NCI-H2107 (cell line): ENCODE data around the gene FEZF2.

Experiments
- DNase-seq: peaks from one replicate; lab custom pipeline; 2025; lab: John Stamatoyannopoulos, UW

Gene FEZF2

DNA sequence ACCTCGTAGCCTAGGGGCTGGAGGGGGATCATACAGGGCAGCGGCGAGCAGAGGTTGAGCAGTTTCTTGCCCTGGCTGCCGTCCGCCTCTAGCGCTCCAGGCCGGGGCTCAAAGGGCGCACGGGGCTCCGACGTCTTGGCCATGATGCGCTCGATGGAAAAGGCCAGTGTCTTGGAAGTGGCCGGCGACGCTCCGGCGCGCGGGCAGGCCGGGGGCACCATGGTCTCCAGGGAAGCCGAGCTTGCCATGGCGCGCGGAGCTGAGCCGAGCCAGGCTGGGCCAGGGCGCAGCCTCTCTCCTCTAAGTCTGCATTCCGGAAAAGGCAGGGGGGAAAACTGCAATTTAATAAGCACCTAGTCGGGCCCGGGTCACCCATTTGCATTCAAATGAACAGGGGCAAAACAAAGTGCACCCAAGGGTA, 719 bp downstream of the FEZF2 start:
- no peak for DNase-seq

DNA sequence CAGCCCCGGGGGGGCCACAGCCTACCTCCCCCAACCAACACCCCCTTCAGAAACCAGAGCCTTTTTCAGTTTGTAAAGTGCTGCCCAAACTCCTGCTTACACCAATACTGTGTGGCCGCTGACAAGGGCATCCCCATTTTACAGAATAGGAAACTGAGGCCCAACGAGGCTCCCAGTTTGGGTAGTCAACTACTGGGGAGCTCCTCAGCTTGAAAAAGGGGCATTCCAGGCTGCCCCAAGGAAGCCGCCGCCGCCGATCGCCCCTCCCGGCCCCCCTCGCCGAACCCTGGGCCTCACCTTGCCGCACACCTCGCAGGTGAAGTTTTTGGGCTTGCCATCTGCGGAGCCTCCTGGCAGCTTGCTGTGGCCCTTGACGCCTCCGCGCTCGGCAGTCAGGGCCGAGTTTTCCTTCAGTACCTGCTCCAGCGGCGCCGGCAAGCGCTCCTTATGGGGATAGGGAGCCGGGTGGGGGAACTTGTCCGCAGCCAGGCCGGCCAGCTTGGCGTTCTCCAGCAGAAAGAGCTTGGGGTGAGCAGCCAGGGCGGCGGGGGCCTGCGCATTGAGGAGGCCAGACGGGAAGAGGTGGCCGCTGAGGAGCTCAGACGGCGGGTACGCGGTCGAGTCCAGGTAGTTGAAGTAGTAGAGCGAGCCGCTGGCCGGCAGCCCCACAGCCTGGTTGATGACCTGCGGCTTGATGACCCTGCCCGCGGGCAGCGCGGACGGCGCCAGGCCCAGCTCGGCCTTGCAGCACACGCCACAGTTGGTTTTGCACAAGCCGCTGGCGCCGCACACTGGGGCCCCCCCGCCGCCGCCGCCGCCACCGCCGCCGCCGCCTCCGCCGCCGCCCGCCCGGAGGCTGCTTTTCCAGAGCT, 1.4 kb downstream of the FEZF2 start:
- no peak for DNase-seq

DNA sequence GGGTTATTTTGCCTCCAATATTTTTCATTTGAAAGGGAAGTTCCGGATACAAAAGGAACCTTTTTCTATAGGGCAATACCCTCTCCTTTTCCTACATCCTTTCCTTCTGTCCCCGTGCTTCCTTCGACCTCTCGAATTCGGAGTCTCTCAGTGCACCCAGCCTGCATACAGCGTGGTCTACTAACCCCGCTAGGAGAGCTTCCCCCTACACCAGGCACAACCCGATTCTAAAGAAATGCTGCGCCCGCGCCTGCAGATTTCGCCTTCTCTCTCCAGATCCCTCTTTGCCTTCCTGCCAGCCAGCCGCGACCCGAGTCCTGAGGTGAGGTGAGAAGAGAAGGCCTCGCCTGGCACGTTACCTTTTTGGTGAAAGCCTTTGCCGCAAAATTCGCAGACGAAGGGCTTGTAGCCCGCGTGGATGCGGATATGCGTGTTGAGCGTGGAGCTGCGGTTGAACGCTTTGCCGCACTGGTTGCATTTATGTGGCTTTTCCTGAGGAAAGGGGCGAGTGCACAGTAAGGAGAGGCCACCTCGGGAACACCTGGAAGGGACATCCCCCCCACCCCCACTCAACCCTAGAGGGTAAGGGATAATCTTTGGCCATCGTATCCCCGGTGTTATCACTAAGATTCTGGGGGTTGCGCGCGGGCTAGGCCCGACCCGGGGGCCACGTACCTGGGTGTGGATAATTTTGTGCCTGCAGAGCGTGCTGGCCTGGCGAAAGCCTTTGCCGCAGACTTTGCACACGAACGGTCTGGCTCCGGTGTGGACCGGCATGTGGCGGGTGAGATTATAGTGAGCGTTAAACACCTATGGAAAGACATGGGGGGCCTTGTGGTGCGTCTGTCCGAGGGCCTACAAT, 2.3 kb downstream of the FEZF2 start:
- no peak for DNase-seq

- no peak for DNase-seq
These were observed 3.1 kb downstream of the FEZF2 start for GRCh38 chr3:62370112-62370857.

DNA sequence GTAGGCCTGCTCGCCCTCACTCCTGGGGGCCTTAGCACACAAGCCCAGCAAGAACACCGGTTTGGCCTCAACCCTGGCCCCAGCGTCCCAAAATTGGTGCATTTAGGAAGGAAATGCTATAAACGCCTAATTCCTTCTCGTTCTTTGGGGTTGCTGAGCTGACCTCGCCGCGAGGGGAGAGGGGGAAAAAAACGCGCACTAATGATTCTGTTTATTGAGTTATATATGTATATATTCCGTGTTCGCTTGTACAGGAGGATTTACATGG, 3.9 kb downstream of the FEZF2 start:
- DNase-seq: no peak

DNA sequence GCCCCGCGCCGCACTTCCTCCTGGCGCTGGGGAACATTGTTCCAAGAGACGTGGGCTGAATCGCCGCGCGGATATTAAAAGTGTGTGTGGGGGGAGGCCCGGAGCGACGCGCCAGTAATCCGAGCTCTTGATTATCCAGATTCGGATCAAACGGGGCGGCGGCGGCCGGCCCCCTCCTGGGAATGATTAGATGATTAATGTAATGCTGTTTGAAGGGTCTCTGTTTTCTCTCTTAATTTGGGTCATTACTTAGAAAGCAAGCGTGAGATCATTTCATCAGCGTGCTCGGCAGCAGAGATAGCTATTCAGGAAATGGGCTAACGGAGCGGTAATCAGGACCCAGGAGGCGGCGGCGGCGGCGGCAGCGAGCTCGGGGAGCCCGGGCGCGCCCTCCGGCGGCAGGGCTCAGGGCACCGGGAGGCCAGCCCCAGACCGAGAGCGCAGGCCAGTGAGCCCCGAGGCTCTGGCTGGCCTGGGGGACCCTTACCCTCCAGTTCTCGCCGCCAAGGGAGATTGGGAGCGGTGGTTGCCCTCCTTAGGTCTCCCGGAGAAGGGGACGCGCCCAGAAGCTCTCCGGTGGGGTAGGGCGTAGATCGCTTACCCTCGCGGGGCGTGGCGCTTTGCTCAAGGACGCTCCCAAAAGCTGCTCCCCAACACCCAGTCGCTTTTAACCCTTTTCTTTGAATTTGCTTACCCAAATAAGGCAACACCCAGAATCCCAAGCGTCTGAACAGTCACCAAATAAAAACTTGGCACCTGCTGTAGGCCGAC, 4.5 kb downstream of the FEZF2 start:
- DNase-seq: no peak

DNA sequence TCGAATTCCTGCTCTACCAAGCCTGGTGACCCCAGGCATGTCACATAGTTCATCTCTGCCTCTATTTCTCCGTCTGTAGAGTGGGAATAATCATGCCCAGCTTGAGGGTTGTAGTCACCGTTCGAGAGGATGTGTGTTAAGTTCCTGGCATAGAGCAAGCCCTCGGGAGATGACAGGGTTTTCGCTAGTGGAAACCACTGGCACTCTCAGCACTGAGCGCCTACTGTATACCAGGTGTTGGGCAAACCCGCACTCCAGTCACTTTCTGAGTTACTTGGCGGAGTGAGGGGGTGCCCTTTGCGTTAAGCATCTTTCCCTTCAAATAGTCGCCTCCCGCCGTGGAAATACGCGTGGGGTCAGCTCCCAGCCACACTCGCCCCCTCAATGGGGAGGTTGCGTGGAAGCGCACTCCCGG, 5.1 kb downstream of the FEZF2 start:
- DNase-seq: no peak

DNA sequence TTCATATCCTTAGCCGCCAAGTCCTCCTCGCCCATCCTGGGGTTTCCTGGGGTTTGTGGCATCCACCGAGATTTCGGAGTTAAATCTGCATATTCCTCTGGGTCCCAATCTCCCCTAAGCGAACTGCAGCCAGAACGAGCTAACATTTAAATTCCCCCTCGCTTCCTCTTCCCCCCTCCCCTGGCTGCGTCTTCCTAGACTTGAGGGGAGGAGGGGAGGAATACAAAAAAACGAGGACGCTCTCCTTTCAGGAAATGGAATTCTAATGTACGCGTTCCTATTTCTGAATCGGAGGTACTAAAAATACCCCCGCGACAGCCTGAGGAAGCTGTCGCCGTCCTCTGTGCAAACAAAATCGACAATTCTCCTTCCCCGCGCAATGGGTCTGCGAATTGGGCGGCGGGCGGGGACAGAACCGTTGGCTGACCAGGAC, 5.6 kb downstream of the FEZF2 start:
- DNase-seq: no peak

- DNase-seq: no peak
These were observed 7.2 kb downstream of the FEZF2 start for GRCh38 chr3:62366126-62366484.

DNA sequence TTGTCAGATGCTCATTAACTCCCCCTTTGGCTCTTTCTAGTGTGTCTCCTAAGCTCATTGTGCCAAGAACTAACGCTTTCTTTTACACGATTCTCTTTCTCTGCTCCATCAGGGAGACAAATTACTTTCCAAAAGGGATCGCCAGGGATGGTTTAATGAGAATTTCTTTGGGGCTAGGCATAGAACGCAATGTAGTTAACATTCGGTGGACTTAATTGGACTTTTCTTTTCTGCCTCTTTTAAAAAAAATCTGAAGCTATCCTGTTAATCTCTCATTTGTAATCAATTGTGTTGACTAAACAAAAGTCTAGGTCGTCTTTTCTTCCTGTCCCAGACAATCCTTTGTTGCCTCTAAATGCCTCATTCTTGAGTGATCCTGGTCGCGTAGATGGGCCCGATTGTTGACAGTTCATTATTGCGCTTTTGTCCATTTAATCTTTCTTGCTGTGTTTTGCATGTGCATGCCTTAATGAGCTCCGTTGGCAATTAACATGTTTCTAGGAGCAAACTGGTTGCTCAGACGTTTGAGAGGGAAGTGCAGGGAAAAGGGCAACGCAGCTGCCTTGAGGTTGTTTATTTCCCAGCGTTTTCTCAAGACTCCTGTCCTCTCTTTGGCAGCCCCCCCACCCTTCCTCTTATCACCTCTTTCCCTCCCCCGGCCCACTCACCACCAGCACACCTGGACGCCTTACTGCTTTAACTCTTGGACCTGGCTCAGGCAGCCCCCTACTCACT, 7.8 kb downstream of the FEZF2 start:
- DNase-seq: no peak

DNA sequence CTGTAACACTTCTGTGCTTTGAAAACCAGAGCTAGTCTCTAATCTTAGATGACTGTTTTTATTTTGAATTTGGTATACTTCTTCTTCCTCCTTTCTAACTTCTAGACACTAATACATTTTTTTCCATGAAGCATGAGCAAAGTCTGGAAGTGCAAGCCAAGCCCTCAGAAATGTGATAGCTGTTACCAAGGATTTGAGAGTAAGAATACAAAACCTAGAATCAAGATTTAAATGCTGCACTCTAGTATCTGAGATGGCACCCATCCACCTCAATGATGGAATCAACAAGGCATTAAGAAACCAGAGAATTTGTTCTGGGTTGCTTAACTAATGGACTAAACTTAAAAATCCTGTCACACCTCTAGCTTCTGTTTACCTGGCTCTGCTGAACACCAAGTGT, 9.2 kb downstream of the FEZF2 start:
- DNase-seq: no peak

- DNase-seq: no peak
These were observed 10.1 kb downstream of the FEZF2 start for GRCh38 chr3:62363275-62363674.

DNA sequence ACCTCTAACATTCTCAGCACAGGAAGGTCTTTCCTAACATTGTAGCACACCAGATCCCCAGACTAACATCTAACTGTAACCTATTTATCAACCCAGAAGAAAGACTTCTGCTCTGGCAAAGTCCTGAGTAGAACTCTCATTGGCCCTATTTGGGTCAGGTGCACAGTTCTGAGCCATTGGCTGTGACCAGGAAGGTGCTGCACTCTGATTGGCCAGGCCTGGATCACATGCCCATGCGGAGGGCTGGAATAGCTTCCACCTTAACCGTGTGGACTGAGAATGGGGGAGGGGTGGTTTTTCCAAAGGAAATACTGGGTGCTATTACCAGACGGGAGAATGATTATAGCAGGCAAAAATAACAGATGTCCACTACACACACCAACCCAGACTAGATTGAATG, 11.5 kb downstream of the FEZF2 start:
- DNase-seq: no peak

- DNase-seq: no peak
These were observed 12.1 kb downstream of the FEZF2 start for GRCh38 chr3:62361261-62361660.

DNA sequence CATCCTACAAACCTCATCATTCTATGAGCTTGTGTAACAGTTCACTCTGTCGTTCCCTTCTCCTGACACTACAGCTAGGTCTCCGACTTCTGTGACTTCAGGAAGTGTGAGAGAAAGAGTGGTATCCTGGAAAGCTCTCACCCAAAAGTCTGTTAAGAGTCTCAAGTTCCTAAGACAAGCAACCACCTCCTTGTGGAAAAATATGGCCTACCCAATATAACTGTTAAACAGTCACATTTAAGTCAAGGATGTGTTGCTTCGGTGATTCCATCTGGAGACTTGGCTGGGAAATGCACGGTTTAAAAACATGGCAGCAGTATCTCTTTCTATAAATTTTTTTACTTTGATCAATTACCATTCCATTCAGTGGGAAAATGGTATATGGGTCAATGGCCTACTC, 13.8 kb downstream of the FEZF2 start:
- DNase-seq: no peak

- DNase-seq: no peak
These were observed 17.0 kb downstream of the FEZF2 start for GRCh38 chr3:62356356-62356755.

GRCh38 chr3:62355703-62356102, 17.6 kb downstream of the FEZF2 start:
- no peak for DNase-seq

GRCh38 chr3:62343755-62344154, 29.6 kb downstream of the FEZF2 start:
- DNase-seq: no peak

- no peak for DNase-seq
These were observed 38.2 kb downstream of the FEZF2 start for GRCh38 chr3:62335196-62335595.

- DNase-seq: no peak
These were observed 40.5 kb downstream of the FEZF2 start for GRCh38 chr3:62332835-62333244.

GRCh38 chr3:62332017-62332416, 41.3 kb downstream of the FEZF2 start:
- no peak for DNase-seq
